HCT116 (cell line): ENCODE results near the gene SLC66A2. TPM values are rescaled to one million over a fixed set of nuclear protein-coding genes. Genes with fewer than 3 reads are reported as not detected.

Source experiments
- ATAC-seq: fragments of 200-7000 bp; cut with Tn5 transposase; 2 replicates; pipeline ENCODE4 v1.9.1; 2020; ENCODE audit warnings: mild to moderate bottlenecking, moderate library complexity
- BruUV-seq: library from RNA; stranded (reverse); fragments of 400-500 nt; replicated peaks from 2 replicates; lab custom pipeline; 2021; lab: Mats Ljungman, UMichigan
- CTCF ChIA-PET: fragments of 300-600 bp; sonication (Branson Sonifier 250); formaldehyde crosslinking; loops from one replicate; lab custom pipeline; 2021; ENCODE audit warnings: antibody characterized with exemption; lab: Charles Lee
- POLR2A ChIA-PET: fragments of 300-600, 350-600 bp; sonication (Branson Sonifier 250); formaldehyde crosslinking; loops from one replicate; lab custom pipeline; 2021; ENCODE audit warnings: antibody characterized with exemption; lab: Charles Lee
- RAD21 ChIA-PET, 2 experiments: fragments of 300-600 bp; sonication (Branson Sonifier 250); formaldehyde crosslinking; loops; one replicate each; lab custom pipeline; 2023; ENCODE audit warnings: low total read pairs in 2 of 2; ENCODE audit not compliant: uncharacterized antibody in 2 of 2, unreplicated experiment in 2 of 2, low non-redundant PET in 1 of 2; lab: Charles Lee
- DNase-seq: peaks from one replicate; pipeline ENCODE4 v3.0.0-alpha.2; 2010; ENCODE audit warnings: low read depth, low spot score
- H2AFZ ChIP-seq: fragments of 200-600 bp; shearing (Covaris generic), sonication (generic); 2 replicates; pipeline ENCODE4 v1.6.1; 2017; ENCODE audit warnings: low read depth, mixed run types, mixed read lengths, antibody characterized with exemption, low read length; ENCODE audit not compliant: poor library complexity, severe bottlenecking
- H3K27ac ChIP-seq: 2 replicates; pipeline ENCODE4 v1.5.1; 2012; ENCODE audit warnings: low read depth, low read length
- H3K27me3 ChIP-seq: fragments of 200-600 bp; sonication (generic); 2 replicates; pipeline ENCODE4 v1.6.1; 2016; ENCODE audit warnings: mixed run types, low read length, mixed read lengths; ENCODE audit not compliant: insufficient read depth
- H3K36me3 ChIP-seq, 2 experiments: fragments of 200-500 bp in 1 of 2; fragments of 200-600 bp in 1 of 2; sonication (Bioruptor generic) in 1 of 2; sonication (generic) in 1 of 2; 2 replicates each; pipeline versions ENCODE4 v1.5.1 to v1.6.1; 2014 to 2016; ENCODE audit warnings: low read length in 2 of 2, inconsistent platforms in 1 of 2, mixed read lengths in 1 of 2, mixed run types in 1 of 2; ENCODE audit not compliant: insufficient read depth in 2 of 2, control insufficient read depth in 1 of 2
- H3K4me1 ChIP-seq, 2 experiments: fragments of 200-600 bp in 1 of 2; sonication (generic) in 1 of 2; 2 replicates each; pipeline versions ENCODE4 v1.5.1 to v1.6.1; 2012 to 2017; ENCODE audit warnings: low read length in 2 of 2, inconsistent platforms in 1 of 2, mild to moderate bottlenecking in 1 of 2, mixed read lengths in 1 of 2, mixed run types in 1 of 2, moderate library complexity in 1 of 2; ENCODE audit not compliant: insufficient read depth in 2 of 2, control insufficient read depth in 1 of 2
- H3K4me2 ChIP-seq: fragments of 200-600 bp; sonication (generic); 2 replicates; pipeline ENCODE4 v1.6.1; 2017; ENCODE audit warnings: mixed run types, low read length, mixed read lengths
- H3K4me3 ChIP-seq, 2 experiments: fragments of 200-600 bp in 1 of 2; sonication (generic) in 1 of 2; replicated peaks in 1 of 2; 2 replicates each; pipeline ENCODE4 v1.5.1; 2011 to 2016; ENCODE audit warnings: low read length in 2 of 2, control low read depth in 1 of 2, low read depth in 1 of 2, mild to moderate bottlenecking in 1 of 2, mixed read lengths in 1 of 2, mixed run types in 1 of 2
- H3K79me2 ChIP-seq: fragments of 200-600 bp; sonication (generic); 2 replicates; pipeline ENCODE4 v1.6.1; 2017; ENCODE audit warnings: mild to moderate bottlenecking, mixed run types, low read length, moderate library complexity, mixed read lengths; ENCODE audit not compliant: insufficient read depth
- H3K9ac ChIP-seq: fragments of 200-600 bp; sonication (generic); 2 replicates; pipeline ENCODE4 v1.6.1; 2016; ENCODE audit warnings: low read length, mixed read lengths
- H3K9me2 ChIP-seq: fragments of 200-600 bp; sonication (generic), shearing (Covaris generic); 2 replicates; pipeline ENCODE4 v1.6.1; 2017; ENCODE audit warnings: mixed run types, mild to moderate bottlenecking, moderate library complexity; ENCODE audit not compliant: insufficient read depth
- H3K9me3 ChIP-seq, 2 experiments: fragments of 200-500 bp in 1 of 2; fragments of 200-600 bp in 1 of 2; sonication (Bioruptor generic) in 1 of 2; sonication (generic) in 1 of 2; 2 replicates each; pipeline ENCODE4 v1.6.1; 2014 to 2017; ENCODE audit warnings: low read length in 2 of 2, mixed read lengths in 2 of 2, inconsistent platforms in 1 of 2, low read depth in 1 of 2, mild to moderate bottlenecking in 1 of 2, mixed run types in 1 of 2, moderate library complexity in 1 of 2; ENCODE audit not compliant: control insufficient read depth in 1 of 2, insufficient read depth in 1 of 2
- H4K20me1 ChIP-seq: fragments of 200-600 bp; sonication (generic), shearing (Covaris generic); 2 replicates; pipeline ENCODE4 v1.6.1; 2017; ENCODE audit warnings: mixed run types, mild to moderate bottlenecking, moderate library complexity; ENCODE audit not compliant: insufficient read depth
- CEBPB ChIP-seq: IDR thresholded peaks from 2 replicates; pipeline ENCODE4 v1.6.1; 2012; ENCODE audit warnings: low read depth
- EGR1 ChIP-seq: IDR thresholded peaks from 2 replicates; pipeline ENCODE4 v1.6.1; 2012; ENCODE audit warnings: low read depth
- EZH2 ChIP-seq: fragments of 200-600 bp; sonication (generic); IDR thresholded peaks from 2 replicates; pipeline ENCODE4 v1.6.1; 2017; ENCODE audit warnings: antibody characterized with exemption, mixed run types
- SIN3A ChIP-seq: IDR thresholded peaks from 2 replicates; pipeline ENCODE4 v1.6.1; 2012; ENCODE audit warnings: low read depth
- TCF7L2 ChIP-seq: IDR thresholded peaks from 2 replicates; pipeline ENCODE4 v1.7.0; 2011; ENCODE audit warnings: borderline replicate concordance, inconsistent platforms; ENCODE audit not compliant: insufficient read depth, insufficient read length; ENCODE audit errors: extremely low read depth
- ZFX ChIP-seq: fragments of 450-650 bp; IDR thresholded peaks from 2 replicates; pipeline ENCODE4 v1.6.1; 2017
- intact Hi-C: fragments of 100-400 bp; cut with micrococcal nuclease; formaldehyde crosslinking; loops from 2 replicates; pipeline ENCODE4 v1.10.0; 2022
- total RNA-seq: library from RNA; stranded (reverse); gene quantifications from one replicate; pipeline ENCODE4 v1.2.1, GENCODE V29; 2021; ENCODE audit not compliant: unreplicated experiment
- TF ChIP-seq, protein P1 (sequence below), 3 experiments: fragments of 200-600 bp in 1 of 3; sonication (generic) in 1 of 3; IDR thresholded peaks in 2 of 3; conservative IDR thresholded peaks in 1 of 3; 2 replicates each; pipeline ENCODE4 v1.5.1; 2012 to 2017; ENCODE audit warnings: low read depth in 2 of 3, low read length in 2 of 3, antibody characterized with exemption in 1 of 3, borderline replicate concordance in 1 of 3, control low read depth in 1 of 3, mild to moderate bottlenecking in 1 of 3, mixed read lengths in 1 of 3, mixed run types in 1 of 3, moderate library complexity in 1 of 3; ENCODE audit not compliant: insufficient read depth in 1 of 3

The SLC66A2 gene
- total RNA-seq, 1 experiment from 2014 or later: 44.9 TPM

DNA sequence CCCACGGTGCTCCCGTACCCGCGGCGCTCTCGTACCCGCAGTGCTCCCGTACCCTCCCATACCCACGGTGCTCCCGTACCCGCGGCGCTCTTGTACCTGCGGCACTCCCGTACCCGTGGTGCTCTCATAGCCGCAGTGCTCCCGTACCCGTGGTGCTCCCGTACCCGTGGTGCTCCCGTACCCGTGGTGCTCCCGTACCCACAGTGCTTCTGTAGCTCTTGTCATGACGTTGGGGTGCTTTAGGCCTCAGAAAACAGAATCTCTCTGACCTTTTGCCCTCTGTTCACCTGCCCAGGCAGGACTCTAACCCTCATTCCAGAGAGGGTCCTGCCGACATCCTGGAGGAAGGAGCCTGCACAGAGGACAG, 35.3 kb downstream of the SLC66A2 start:
- Histone ChIP-seq H3K27ac (no peak overlapping the region), H3K9ac (no peak overlapping the region), H3K4me1 (no peaks in the 10 kb centered on the region), H3K27me3 (no peaks in the 10 kb centered on the region), H4K20me1 (no peaks in the 10 kb centered on the region), H3K4me3 (no peak overlapping the region), H3K4me2 (no peak overlapping the region), H3K36me3 (peaks cover 0 to 13% of the 10 kb centered on the region in 2 experiments; a peak in 1 of 4 replicates), H2AFZ (no peak overlapping the region), H3K9me2 (no peaks in the 10 kb centered on the region), H3K79me2 (peaks cover 32% of the 10 kb centered on the region; the same call in 1 of the 2 replicates), H3K9me3 (no peaks in the 10 kb centered on the region)
- ChIA-PET CTCF (no interaction called here), RAD21 (no interaction called here), POLR2A (no interaction called here)
- 0 out of 2 replicates have a peak, but pooled peaks have one; percentile 14 for ATAC-seq
- no TSS peak for BruUV-seq
- no peak for TF ChIP-seq SIN3A
- TF ChIP-seq EZH2: no peak
- TF ChIP-seq, protein P1, sequence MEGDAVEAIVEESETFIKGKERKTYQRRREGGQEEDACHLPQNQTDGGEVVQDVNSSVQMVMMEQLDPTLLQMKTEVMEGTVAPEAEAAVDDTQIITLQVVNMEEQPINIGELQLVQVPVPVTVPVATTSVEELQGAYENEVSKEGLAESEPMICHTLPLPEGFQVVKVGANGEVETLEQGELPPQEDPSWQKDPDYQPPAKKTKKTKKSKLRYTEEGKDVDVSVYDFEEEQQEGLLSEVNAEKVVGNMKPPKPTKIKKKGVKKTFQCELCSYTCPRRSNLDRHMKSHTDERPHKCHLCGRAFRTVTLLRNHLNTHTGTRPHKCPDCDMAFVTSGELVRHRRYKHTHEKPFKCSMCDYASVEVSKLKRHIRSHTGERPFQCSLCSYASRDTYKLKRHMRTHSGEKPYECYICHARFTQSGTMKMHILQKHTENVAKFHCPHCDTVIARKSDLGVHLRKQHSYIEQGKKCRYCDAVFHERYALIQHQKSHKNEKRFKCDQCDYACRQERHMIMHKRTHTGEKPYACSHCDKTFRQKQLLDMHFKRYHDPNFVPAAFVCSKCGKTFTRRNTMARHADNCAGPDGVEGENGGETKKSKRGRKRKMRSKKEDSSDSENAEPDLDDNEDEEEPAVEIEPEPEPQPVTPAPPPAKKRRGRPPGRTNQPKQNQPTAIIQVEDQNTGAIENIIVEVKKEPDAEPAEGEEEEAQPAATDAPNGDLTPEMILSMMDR (IDR thresholded peaks at IDR 0.05 in 2 of 3, conservative IDR thresholded peaks at IDR 0.05 in 1 of 3; ENCODE audit: borderline replicate concordance in 1 of 3, insufficient read depth in 1 of 3, low read depth in 2 of 3, low read length in 2 of 3): no peak
- TF ChIP-seq CEBPB: no peak
- TF ChIP-seq ZFX: no peak
- TF ChIP-seq TCF7L2: no peak
- no peak for TF ChIP-seq EGR1
- no peak for DNase-seq
- intact Hi-C loops: no loop called here
